NCI-H1105 (cell line): ENCODE data around the gene PACS1.
"Not testable (repeated sequence)": the region's sequence is repeated elsewhere in the genome, so short reads cannot be mapped to it uniquely, and the experiment has no call there.

Experiments
- DNase-seq: peaks from one replicate; lab custom pipeline; 2025; lab: John Stamatoyannopoulos, UW

Gene PACS1

DNA sequence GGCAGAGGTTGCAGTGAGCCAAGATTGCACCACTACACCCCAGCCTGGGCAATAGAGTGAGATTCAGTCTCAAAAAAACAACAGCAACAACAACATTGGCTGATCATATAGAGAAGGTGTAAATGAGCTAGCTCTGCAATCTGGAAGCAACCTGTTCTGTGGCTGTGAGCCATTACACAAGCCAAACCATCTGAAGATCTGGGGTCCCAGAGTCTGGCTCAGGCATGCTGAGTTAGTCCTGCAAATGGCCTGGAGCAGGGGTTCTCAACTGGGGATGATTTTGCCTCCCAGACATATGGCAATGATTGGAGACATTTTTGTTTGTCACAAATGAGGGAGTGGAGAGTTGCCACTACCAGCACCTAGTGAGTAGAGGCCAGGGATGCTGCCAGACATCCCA is 156.0 kb downstream of the PACS1 start:
- no peak for DNase-seq

DNA sequence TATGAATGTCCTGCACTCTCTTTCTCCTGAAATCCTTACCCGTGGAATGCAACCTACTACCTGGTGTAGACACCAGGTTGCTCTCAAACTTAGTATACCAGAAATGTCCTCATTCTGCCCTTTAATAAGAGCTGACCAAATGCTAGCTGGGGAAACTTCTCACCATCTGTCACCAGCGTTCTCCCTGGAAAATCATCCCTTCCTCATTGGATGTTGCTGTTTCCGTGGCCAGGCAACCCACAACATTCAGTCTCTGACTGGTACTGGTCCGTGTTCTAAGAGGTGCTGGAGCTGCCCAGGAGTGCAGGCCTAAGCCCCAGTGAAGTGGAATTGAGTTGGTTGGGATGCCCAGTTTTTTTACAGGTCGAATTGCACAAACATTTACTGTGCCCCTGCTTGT is 157.6 kb downstream of the PACS1 start:
- DNase-seq: no peak

DNA sequence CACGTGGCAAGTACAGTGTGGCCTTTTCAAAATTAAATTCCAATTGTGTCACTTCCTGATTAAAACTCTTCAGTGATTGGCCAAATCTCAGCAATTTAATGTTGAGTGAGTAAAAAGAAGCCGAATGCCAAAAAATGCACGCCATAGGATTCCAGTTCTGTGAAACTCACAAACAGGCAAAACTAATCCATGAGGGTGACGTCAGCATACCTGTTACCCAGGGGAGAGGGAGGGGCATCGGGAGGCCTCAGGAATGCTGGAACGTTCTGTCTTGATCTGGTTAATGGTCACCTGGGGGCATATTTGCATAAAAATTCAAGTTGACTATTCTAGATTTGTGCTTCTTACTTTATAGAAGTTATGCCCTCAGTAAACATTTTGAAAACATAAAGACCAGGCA is 158.4 kb downstream of the PACS1 start:
- DNase-seq: no peak

DNA sequence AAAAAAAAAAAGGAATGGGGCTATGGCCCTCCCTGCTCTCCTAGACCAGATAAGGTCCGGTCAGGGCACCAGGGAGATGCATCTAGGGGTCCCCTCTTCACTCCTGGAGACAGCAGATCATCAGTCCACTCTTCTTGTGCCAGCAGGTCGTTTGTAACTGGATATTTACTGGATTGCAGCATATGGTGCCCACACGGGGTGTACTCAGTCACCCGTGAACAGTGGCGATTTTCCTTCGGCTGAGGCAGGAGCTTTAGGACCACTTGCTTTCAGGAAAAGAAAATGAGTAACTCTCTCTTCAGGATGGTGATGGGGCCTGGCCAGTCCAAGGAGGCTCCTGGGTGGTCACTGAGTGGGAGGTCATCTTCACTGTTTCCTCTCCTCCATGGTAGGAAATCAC is 160.1 kb downstream of the PACS1 start:
- DNase-seq: no peak

DNA sequence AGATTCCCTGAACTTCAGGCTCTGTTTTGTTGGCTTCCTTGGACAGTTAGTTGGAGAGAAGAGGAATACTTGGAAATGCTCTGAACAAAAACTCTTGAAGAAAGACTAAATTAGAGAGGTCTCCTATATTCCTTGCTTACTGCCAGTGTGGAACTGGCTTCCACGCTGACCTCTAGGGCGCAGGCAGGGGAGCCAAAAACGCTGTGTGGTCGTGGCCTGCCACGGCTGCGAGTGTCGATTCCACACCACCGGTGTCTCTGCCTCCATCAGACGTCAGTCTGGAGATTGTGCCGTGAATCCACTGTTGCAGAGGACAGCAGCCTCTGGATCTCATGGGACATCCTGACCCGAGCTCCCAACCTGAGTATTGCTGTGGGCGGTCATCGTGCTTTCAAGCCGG is 160.9 kb downstream of the PACS1 start:
- no peak for DNase-seq

DNA sequence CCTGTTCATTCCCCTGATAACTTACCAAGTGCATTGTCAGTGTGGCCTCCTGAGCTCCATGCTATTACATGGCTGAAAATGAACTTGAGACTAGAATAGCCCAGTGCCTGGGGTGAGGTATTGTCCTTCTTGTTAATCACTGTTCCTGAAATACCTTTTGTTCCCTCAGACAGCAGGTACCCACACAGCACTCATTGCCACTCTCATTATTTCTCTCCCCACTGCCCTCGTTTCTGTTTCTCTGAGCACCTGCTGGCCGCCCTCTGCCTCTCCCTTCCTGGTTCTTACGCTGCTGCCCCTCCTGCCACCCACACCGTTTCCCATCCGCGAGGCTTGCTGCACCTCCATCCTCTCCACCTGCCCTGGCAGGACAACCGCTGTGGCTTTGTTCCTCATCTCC is 161.5 kb downstream of the PACS1 start:
- DNase-seq: no peak

DNA sequence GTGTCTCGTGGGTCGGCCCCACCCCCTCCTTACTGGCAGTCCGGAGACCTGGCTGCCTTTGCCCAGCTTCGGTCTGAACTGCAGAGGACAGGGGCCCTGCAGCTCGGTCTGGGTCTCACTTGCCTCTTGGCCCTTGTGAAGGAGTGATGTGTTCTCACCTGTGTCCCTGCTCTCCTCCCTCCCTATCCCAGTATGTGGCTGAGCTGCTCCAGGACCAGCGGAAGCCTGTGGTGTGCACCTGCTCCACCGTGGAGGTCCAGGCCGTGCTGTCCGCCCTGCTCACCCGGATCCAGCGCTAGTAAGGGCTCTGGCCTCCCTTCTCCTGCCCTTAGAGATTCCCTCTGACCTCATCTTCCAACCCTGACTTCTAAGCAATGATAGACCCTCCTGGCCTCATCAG is 162.7 kb downstream of the PACS1 start:
- no peak for DNase-seq

DNA sequence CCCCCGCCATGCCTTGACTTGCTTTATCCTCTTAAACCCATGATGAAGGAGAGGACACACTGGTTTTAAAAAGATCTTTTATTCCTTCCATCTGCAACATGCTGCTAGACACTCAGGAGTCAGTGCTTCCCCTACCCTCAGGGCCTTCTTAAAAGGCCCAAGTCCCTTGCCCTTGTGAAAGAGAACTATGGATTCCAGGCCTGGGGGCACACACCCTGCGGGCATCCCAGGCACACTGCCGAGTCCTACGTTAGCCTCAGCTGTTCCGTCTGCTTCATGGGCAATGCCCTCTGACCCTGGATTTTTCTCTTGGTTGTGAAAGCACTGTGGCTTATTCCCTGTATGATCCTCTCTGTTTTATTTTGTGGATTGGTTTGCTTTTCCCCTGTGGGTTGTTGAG is 163.2 kb downstream of the PACS1 start:
- DNase-seq: no peak

DNA sequence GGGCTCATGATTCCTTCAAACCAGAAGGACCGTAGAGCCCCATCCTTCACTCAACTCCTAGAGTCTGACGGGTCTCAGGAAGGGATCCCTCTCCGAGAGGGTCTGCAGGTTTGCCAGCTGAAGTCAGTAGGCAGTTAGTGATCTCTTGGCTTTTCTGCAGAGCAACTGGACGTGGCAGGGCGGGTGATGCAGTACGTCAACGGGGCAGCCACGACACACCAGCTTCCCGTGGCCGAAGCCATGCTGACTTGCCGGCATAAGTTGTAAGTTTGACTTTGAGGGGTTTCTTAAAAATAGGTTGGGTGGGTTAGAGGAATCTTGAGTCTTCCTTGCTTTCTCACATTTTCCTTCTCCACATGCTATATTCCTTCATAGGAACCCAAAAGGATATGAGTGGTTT is 165.1 kb downstream of the PACS1 start:
- DNase-seq: no peak

DNA sequence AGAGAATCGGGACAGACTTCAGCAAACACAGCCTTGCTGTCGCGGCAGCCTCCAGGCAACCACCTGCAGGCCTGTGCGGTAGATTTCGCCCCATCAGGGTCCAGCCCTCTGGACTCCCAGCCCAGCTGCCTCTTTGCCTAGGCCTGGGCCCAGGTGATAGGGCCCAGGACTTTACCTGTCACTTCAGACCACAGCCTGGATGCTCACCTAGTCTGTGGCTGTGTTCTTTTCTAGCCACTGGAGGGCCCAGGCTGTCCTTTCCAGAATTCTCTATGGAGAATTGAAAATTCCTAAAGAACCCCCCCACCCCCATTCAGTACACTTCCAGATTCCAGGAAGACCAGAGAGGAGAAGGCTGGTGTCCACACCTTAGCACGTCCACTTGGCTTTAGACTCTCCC is 167.8 kb downstream of the PACS1 start:
- no peak for DNase-seq

DNA sequence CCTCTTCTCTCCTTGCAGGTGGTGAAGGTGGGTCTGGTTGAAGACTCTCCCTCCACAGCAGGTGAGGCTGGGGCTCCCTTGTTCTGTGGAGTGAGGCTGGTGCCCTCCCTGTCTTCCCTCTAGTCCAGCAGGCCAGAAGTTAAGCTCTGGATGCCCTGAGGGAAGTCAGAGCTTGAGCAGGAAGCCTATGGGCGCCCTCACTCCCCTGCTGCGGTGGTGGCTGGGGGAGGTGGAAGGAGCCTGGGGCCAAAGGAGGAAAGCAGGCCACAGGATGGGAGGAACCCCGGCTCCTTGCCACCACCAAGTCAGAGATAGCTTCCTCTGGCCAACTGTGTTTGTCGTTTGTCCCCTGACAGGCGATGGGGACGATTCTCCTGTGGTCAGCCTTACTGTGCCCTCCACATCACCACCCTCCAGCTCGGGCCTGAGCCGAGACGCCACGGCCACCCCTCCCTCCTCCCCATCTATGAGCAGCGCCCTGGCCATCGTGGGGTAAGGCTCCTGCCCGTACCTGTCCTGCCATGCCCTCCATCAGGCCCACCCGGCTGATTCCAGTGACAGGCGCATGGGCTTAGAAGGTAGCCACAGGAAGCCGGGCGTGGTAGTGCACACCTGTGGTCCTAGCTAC is 168.8 kb downstream of the PACS1 start:
- DNase-seq: no peak

DNA sequence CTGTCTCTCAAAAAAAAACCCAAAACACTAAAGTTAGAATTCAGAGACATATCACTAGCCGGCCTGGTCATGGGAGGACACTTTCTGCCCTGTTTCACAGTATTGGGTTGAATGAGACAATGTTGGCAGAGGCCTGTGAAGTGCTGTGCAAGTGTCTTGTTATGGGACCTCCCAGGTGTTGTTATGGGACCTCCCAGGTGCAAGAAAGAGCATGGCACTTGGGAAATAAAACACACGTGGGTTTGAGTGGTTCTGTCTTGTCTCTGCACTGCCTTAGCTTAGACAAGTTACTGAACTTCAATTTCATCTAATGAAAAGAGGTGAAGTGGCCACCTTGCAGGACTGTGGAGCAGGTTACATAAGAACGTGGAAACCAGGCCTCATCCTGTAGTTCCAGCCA is 169.4 kb downstream of the PACS1 start:
- DNase-seq: no peak

DNA sequence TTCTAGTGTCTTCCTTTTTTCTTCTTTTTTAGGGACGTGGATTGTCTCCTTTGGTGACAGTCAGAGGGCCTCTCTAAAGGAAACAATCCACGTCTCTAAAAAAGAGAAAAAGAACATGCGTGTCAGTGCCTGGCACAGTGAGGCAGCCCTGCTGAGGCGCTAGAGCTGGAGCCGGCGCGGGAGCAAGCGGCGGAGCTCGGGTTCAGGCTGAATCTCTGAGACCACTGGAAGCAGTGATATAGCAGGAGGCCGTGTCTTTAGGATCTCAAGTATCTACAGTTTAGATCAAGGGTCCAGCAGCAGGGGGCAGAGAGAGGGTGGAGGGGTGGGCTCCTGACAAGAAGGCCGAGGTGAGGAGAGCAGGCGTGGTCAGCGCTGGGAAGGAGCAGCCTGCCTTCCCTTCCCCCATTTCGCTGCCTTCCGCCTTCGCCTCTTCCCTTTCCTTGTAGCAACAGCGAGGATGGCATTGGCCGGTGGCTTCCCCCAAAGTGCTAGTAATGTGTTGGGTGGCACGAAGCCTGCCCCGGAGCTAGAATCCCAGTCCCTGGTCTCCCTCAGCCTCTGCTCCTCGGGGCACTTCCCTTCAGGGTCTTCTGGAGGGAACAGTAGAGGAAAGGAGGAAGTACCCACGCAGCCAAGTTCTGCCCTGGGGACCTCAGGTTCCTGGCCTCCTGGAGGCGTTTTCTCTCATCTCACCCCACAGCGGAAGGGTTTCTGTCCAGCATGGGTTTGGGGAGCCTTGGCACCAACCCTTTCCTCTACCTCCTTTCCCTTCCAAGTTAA is 170.1 kb downstream of the PACS1 start:
- no peak for DNase-seq

DNA sequence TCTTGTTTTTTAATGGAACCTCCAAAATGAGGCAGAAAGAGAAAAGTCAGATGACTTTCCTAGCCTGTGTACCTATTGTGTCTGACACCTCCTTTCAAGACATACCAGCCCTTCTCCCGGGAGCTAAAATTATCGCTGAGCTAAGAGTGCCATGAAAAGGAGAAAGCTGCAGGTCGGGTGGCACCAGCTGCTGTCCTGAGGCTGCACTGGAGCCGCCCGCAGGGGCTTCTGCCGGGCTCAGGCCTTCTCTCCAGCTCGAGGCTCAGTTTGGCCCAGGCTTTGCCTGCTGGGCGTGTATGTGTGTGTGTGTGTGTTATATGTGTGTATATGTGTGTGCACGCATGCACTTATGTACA is 170.7 kb downstream of the PACS1 start:
- no peak for DNase-seq

DNA sequence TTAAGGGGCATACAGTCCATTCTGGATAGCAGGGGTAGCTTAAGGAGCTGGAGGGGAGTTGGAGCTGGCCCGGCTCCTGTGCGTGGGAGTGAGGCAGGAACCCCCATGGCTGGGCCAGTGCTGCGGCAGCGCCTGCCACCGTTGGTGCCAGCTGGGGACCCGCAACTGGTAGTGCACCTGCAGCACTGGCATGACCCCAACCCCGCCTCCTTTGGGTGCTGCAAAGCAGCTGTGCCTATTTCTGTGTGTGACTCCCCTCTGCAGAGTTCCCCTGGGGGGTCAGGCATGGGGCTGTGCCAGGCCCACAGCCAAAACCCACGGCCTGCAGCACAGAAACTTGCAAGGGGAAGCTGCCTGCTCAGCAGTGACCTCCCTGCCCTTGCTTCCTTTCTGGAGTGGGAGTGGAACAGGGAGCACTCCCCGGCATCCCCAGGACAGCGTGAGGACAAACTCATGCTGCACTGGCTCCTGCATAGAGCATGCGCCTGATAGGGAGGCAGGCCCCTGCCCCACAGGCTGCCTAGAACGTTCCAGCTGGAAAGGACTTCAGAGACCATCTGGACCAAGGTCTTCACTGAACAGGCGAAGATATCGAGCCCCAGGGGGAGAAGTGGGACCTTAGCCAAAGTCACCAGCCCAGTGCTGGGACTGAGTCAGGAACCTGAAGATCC is 172.2 kb downstream of the PACS1 start:
- no peak for DNase-seq

DNA sequence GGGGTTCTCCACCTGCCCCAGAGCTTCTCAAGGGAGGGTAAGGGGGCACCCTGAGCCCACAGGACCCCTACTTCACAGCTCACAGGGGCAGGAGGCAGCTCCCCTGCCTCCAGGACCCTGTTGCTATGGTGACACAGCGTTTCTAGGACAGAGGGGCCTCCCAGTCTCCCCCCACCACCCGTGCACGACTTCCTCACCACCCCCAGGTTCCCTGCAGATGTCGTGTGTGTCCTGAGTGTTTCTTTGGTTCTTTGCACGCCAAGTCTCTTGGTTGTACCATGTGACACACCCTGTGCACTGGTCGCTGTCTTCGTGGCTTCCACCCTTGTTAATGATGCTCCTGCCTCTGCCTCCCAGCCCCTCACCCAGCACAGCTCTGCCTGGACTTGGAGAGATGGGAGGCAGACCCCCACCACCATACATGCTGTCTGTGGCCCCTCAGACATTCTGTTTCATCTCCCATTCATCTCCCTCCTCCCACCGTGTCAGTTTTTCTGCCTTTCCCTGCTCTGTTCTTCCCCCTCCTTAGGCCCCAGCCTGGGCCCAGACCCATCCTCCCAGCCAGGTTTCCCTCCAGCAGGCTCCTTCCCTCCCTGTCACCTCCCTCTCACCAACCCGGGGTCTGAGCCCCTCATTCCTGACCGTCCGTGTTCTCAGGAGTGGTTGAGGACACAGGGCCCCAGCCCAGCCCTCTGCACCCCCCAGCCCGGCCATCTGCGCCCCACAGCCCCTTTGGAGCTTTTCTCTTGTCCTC is 173.9 kb downstream of the PACS1 start:
- DNase-seq: no peak

DNA sequence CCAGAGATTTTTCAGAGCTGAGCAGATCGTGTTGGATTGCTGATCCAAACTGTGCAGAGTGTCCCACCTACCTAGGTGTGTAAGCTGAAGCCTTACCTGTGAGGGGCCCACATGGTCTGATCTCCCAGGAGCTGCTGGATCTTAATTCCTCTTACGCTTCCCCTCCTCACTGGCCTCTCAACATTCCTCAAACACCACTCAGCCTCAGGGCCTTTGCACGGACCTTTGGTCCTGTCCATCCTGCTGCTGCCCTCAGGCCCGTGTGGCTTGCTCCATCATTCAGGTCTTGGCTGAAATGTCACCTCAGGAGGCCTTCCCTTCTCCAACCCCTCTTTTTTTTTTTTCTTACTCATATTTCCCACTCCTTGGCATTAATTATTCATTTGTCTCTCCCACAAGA is 177.2 kb downstream of the PACS1 start:
- no peak for DNase-seq

DNA sequence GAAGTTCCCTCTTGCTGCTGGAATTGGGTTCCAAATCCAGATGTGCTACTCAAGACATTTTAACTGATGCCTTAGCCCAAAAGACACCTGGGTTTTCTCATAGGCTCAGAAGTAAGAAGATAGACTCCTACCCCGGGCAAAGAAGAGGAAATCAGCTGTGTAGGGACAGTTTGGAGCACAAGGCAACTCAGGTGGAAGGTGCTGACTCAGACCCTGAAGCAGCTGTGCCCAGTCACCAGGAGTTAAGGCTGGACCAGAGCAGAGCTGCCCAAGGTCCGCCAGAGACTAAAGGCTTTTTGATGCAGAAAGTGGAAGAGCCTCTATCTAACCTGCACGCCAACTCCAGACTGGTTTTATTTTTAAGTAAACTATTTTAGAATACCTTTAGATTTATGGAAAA is 177.7 kb downstream of the PACS1 start:
- no peak for DNase-seq

DNA sequence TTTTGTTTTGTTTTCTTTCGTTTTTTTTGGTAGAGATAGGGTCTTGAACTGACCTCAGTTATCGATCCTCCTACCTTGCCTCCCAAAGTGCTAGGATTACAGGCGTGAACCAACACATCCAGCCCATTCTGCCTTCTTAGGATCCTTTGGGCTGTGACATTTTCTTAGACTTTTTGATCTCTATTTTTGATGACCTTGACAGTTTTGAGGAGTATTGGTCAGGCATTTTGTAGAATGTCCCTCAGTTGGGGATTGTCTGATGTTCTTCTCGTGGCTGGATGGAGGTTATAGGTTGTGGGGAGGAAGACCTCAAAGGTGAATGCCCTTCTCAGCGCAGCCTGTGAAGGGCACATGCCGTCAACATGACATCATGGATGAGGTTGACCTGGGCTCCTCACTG is 178.8 kb downstream of the PACS1 start:
- DNase-seq: no peak

DNA sequence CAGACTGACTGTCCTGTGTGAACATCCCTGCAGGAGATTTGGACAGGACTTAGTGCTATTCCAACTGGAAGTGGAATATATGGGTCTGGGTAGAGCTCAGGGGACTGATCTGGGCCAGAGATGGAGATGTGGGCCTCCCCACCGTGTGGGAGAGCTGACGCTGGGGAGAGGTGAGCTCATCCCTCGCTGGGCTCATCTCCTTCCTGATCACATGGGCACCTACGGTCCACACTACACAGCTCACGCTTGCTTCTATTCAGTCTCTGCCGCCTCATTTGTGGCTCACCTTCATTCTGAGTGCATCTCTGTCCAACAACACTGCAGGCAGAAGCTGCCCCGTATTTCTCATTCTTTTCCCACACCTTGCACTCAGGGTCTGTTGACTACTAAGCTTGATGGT is 181.7 kb downstream of the PACS1 start:
- no peak for DNase-seq

DNA sequence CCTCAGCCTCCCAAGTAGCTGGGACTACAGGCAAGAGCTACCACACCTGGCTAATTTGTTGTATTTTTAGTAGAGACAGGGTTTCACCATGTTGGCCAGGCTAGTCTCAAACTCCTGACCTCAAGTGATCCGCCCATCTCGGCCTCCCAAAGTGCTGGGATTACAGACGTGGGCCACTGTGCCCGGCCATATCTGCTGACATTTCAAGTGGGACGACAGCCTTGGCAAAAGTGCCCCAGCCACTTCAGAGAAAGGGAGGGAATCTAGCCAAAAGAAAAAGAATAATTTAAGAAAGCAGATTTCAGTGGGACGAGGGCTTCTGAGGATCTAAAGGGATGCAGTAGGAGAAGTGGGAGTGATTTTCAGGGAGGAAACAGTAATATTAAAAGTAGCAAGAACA is 183.0 kb downstream of the PACS1 start:
- not testable (repeated sequence) for DNase-seq

DNA sequence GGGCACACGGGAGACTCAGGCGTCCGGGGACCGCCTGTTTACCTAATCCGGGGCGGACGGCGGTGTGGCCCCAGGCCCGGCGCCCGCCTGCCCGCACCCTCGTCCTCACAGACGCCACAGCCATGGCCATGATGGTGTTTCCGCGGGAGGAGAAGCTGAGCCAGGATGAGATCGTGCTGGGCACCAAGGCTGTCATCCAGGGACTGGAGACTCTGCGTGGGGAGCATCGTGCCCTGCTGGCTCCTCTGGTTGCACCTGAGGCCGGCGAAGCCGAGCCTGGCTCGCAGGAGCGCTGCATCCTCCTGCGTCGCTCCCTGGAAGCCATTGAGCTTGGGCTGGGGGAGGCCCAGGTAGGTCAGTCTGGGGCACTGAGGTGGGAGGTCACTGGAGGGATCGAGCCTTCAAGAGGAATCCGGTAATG is 188.4 kb downstream of the PACS1 start:
- no peak for DNase-seq

DNA sequence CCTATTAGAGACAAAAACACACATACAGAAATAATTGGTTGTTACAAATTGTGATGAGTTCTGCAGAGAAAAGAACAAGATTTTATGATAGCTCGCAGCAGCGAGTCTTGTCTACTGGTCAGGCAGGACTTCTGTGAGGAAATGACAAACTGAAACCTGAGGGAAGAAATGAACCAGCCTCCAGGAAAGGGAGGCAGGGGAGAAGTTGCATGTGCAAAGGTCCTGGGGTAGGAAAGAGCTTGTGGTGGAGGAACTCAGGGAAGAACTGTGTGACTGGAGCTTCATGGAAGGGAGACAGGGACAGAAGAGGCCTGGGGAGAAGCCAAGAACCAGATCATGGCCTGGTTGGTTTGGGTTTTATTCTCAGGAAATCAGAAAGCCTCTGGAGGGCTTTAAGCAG is 189.2 kb downstream of the PACS1 start:
- no peak for DNase-seq
